DND-41 (cell line): ENCODE results near the gene ZC3H6.

Source experiments
- ATAC-seq: fragments of 200-7000 bp; cut with Tn5 transposase; 3 replicates; pipeline ENCODE4 v1.9.1; 2021; ENCODE audit warnings: low read depth; ENCODE audit not compliant: insufficient read depth
- DNase-seq: peaks from one replicate; pipeline ENCODE4 v3.0.0-alpha.2; 2020
- H2AFZ ChIP-seq: 2 replicates; pipeline ENCODE4 v1.6.0; 2012; ENCODE audit warnings: low read depth, low read length
- H3K27ac ChIP-seq: 2 replicates; pipeline ENCODE4 v1.5.1; 2012; ENCODE audit warnings: low read length, inconsistent platforms
- H3K27me3 ChIP-seq: fragments of 200-600 bp; sonication (generic); 2 replicates; pipeline ENCODE4 v1.6.0; 2012; ENCODE audit warnings: low read length, mild to moderate bottlenecking, inconsistent platforms; ENCODE audit not compliant: insufficient read depth, poor library complexity
- H3K36me3 ChIP-seq: 2 replicates; pipeline ENCODE4 v1.5.1; 2012; ENCODE audit warnings: low read length, inconsistent platforms; ENCODE audit not compliant: insufficient read depth
- H3K4me1 ChIP-seq: 2 replicates; pipeline ENCODE4 v1.5.1; 2012; ENCODE audit warnings: mild to moderate bottlenecking, low read length; ENCODE audit not compliant: insufficient read depth
- H3K4me2 ChIP-seq: 2 replicates; pipeline ENCODE4 v1.6.0; 2012; ENCODE audit warnings: mild to moderate bottlenecking, moderate library complexity, low read length, inconsistent platforms; ENCODE audit not compliant: insufficient read depth
- H3K4me3 ChIP-seq, 2 experiments: fragments of 200-600 bp in 1 of 2; shearing (Covaris generic) in 1 of 2; 2 replicates each; pipeline ENCODE4 v1.5.1; 2012 to 2016; ENCODE audit warnings: inconsistent platforms in 2 of 2, low read length in 2 of 2, mild to moderate bottlenecking in 2 of 2, low read depth in 1 of 2, moderate library complexity in 1 of 2
- H3K79me2 ChIP-seq: 2 replicates; pipeline ENCODE4 v1.6.0; 2012; ENCODE audit warnings: low read length, inconsistent platforms; ENCODE audit not compliant: insufficient read depth
- H3K9ac ChIP-seq: 2 replicates; pipeline ENCODE4 v1.6.0; 2012; ENCODE audit warnings: low read depth, mild to moderate bottlenecking, inconsistent platforms, low read length, moderate library complexity
- H3K9me3 ChIP-seq: 2 replicates; pipeline ENCODE4 v1.5.1; 2012; ENCODE audit warnings: low read length, moderate library complexity, mild to moderate bottlenecking, inconsistent platforms; ENCODE audit not compliant: insufficient read depth, severe bottlenecking
- H4K20me1 ChIP-seq: 2 replicates; pipeline ENCODE4 v1.6.0; 2012; ENCODE audit warnings: low read length; ENCODE audit not compliant: insufficient read depth
- CTCF ChIP-seq: IDR thresholded peaks from 2 replicates; pipeline ENCODE4 v1.5.1; 2012; ENCODE audit warnings: borderline replicate concordance, low read length, moderate library complexity, mild to moderate bottlenecking; ENCODE audit not compliant: poor library complexity, severe bottlenecking; ENCODE audit errors: extremely low read depth
- EZH2 ChIP-seq: IDR thresholded peaks from 3 replicates; pipeline ENCODE4 v1.6.1; 2012; ENCODE audit warnings: borderline replicate concordance, low read depth, mild to moderate bottlenecking, moderate library complexity, low read length, inconsistent platforms; ENCODE audit not compliant: severe bottlenecking

The ZC3H6 gene

DNA sequence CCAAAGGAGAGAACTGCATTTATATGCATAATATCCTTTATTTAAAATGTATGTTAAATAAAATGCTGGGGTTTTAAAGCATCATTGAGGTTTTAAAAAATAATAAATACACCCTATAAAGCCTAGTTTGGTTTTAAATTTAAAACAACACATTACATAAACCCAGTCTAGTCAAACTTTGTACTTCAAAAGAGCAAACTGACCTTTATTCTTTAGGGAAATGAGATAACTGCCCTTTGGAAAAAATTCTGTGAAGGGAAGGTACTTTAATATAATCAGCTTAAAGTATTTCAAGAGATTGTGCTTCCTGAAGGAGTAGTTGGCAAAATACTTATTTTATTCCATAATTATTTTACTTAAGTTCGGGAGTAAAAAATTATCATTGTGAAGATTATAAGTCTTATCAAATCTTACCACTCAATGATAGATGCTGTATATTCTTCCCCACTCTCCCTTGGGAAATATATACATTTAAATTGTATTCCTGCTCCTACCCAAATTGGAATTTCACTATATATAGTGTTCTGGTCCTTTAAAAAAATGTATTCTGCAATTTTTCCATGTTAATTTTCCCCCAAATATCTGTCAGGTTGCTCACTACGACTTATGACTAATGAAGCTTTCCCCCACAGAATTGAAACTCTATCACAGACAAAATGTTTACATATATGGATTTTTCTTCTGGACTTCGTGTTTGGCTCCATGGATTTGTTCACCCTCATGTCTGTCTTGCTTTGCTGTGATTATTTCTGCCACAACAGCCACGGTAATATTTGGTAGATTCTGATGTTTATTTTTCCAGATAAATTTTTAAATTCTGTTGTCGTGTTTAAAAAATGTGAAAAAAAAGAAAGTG lies 42.1 kb downstream of the ZC3H6 start:
- no peaks in the 10 kb centered on the region for H3K4me1 ChIP-seq
- H3K27me3 ChIP-seq: no peaks in the 10 kb centered on the region
- no peaks in the 10 kb centered on the region for H3K79me2 ChIP-seq
- ATAC-seq (no peak), DNase-seq (no peak)
- no peak overlapping the region for H2AFZ ChIP-seq
- H3K9me3 ChIP-seq: no peaks in the 10 kb centered on the region
- H4K20me1 ChIP-seq: no peaks in the 10 kb centered on the region
- H3K36me3 ChIP-seq: no peaks in the 10 kb centered on the region
- TF ChIP-seq CTCF (no peak), EZH2 (no peak)
- no peak overlapping the region for H3K4me3 ChIP-seq
- H3K4me2 ChIP-seq: no peak overlapping the region
- no peak overlapping the region for H3K27ac ChIP-seq
- no peak overlapping the region for H3K9ac ChIP-seq

GRCh38 chr2:112318515-112318914 lies 43.1 kb downstream of the ZC3H6 start:
- no peak for ATAC-seq
- TF ChIP-seq CTCF (no peak), EZH2 (no peak)
- no peaks in the 10 kb centered on the region for H3K27me3 ChIP-seq

GRCh38 chr2:112321375-112322320 lies 46.3 kb downstream of the ZC3H6 start:
- Histone ChIP-seq H3K4me1 (no peaks in the 10 kb centered on the region), H3K9me3 (no peaks in the 10 kb centered on the region), H3K9ac (no peak overlapping the region), H3K79me2 (no peaks in the 10 kb centered on the region), H3K27me3 (no peaks in the 10 kb centered on the region), H4K20me1 (no peaks in the 10 kb centered on the region), H3K36me3 (0 out of 2 replicates have a peak, but pooled peaks cover 2% of the 10 kb centered on the region), H3K4me3 (no peak overlapping the region), H2AFZ (no peak overlapping the region), H3K4me2 (no peak overlapping the region), H3K27ac (no peak overlapping the region)
- ATAC-seq (no peak), DNase-seq (no peak)
- no peak for TF ChIP-seq CTCF

More at GRCh38 chr2:112318515-112318914, 43.1 kb downstream of the ZC3H6 start:
- Histone ChIP-seq H3K36me3 (no peaks in the 10 kb centered on the region), H3K4me2 (no peak overlapping the region), H3K9me3 (no peaks in the 10 kb centered on the region), H3K79me2 (no peaks in the 10 kb centered on the region), H4K20me1 (no peaks in the 10 kb centered on the region), H3K4me1 (no peaks in the 10 kb centered on the region), H3K4me3 (no peak overlapping the region), H3K27ac (no peak overlapping the region), H2AFZ (no peak overlapping the region), H3K9ac (no peak overlapping the region)
- DNase-seq: no peak
